ENCODE results near the gene KCNB1.
"Not testable (repeated sequence)": the region's sequence is repeated elsewhere in the genome, so short reads cannot be mapped to it uniquely, and the experiment has no call there.

KCNB1 gene

DNA sequence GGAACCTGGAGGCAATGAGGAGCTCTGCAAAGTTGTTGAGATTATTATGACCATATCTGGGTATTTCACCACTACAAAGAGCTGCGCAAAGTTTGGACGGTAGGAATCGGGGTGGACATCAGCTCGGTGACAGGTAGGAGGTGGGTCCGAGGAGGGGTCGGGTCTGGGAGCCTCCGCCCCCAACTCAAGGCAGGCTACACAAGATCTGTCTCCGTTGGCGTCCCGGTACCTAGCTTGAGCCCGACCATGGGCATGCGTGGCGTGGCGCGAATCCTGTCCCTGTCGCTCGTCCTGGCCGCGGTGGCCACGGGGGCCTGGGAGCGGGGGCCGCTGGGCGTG lies 164.4 kb downstream of the KCNB1 start:
- H3K27me3 ChIP-seq (ENCODE audit: insufficient read depth, insufficient read length), result peaks cover 50% of the 10 kb centered on the region
- H3K4me3 ChIP-seq (ENCODE audit: insufficient read length, low read depth), result peak overlapping the region; percentile 57

DNA sequence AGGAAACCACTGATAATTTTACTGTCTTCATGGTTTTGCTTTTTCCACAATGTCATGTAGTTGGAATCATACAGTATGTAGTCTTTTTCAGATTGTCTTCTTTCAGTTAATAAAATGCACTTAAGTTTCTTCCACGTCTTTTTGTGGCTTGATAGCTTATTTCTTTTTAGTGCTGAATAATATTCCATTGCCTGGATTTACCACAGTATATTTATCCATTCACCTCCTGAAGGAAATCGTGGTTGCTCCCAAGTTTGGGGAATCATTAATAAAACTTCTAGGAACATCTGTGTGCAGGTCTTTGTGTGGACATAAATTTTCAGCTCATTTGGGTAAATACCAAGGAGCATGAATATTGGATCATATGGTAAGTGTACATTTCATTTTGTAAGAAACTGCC lies 165.8 kb downstream of the KCNB1 start:
- DNase-seq (ENCODE audit: low read depth, low spot score), result no peak
- no peak overlapping the region for H3K9ac ChIP-seq (ENCODE audit: insufficient read length, low read depth)
- peaks cover 12% of the 10 kb centered on the region for H3K4me1 ChIP-seq (ENCODE audit: insufficient read depth, insufficient read length)
- H3K36me3 ChIP-seq (ENCODE audit: insufficient read depth, insufficient read length, low read length), result no peaks in the 10 kb centered on the region
- H3K9me3 ChIP-seq (ENCODE audit: insufficient read depth, low read length), result no peaks in the 10 kb centered on the region
- no peak overlapping the region for H3K4me3 ChIP-seq (ENCODE audit: insufficient read length, low read depth)
- no peak for TF ChIP-seq SUZ12 (IDR thresholded peaks at IDR 0.05; ENCODE audit: extremely low read depth, insufficient read depth, insufficient read length)
- no peak for TF ChIP-seq ZNF274 (IDR thresholded peaks at IDR 0.05; ENCODE audit: low read depth, low read length)
- TF ChIP-seq YY1 (IDR thresholded peaks at IDR 0.05; ENCODE audit: insufficient read depth, insufficient read length), result no peak
- peaks cover 50% of the 10 kb centered on the region for H3K27me3 ChIP-seq (ENCODE audit: insufficient read depth, insufficient read length)

More for the DNA sequence above, 164.4 kb downstream of the KCNB1 start:
- Histone ChIP-seq H3K9ac (ENCODE audit: insufficient read length, low read depth) (peak overlapping the region; percentile 73), H3K9me3 (ENCODE audit: insufficient read depth, low read length) (no peaks in the 10 kb centered on the region), H3K36me3 (ENCODE audit: insufficient read depth, insufficient read length, low read length) (no peaks in the 10 kb centered on the region), H3K4me1 (ENCODE audit: insufficient read depth, insufficient read length) (peaks cover 12% of the 10 kb centered on the region)
- no peak for TF ChIP-seq YY1 (IDR thresholded peaks at IDR 0.05; ENCODE audit: insufficient read depth, insufficient read length)
- TF ChIP-seq SUZ12 (IDR thresholded peaks at IDR 0.05; ENCODE audit: extremely low read depth, insufficient read depth, insufficient read length), result no peak
- DNase-seq (ENCODE audit: low read depth, low spot score), result no peak

DNA sequence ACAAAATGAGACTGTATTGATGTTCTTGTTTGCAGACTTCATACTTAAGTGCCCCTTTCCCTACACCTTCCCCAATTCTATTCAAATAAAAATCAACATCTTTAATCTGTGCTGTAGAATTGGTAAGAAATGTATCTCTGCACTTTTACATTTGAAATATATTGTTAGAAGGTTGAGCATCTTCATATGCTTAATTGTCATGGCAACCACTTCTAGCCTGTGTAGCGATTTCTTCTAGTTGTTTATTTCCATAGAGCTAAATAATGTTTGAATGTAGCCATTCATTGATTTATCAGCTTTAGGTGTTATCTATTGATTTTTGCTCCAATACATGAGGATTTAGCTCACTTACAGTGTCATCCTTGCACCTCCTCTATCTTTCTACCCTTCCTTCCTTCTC lies 166.9 kb downstream of the KCNB1 start:
- Histone ChIP-seq H3K4me3 (ENCODE audit: insufficient read length, low read depth) (no peak overlapping the region), H3K27me3 (ENCODE audit: insufficient read depth, insufficient read length) (peaks cover 50% of the 10 kb centered on the region), H3K4me1 (ENCODE audit: insufficient read depth, insufficient read length) (peaks cover 8% of the 10 kb centered on the region)

DNA sequence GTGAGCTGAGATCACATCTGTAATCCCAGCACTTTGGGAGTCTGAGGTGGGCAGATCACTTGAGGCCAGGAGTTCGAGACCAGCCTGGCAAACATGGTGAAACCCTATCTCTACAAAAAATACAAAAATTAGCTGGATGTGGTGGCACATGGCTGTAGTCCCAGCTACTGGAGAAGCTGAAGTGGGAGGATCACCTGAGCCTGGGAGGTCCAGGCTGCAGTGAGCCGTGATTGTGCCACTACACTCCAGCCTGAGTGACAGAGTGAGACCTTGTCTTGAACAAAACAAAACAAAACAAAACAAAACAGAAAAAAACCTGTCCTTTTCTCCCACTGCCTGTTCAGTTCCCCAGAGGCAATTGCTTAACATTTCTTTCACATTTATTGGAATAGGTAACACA lies 168.4 kb downstream of the KCNB1 start:
- Histone ChIP-seq H3K9me3 (ENCODE audit: insufficient read depth, low read length) (peaks cover 15% of the 10 kb centered on the region; the same call in 1 of the 2 replicates), H3K27me3 (ENCODE audit: insufficient read depth, insufficient read length) (peaks cover 38% of the 10 kb centered on the region)
- not testable (repeated sequence) for DNase-seq (ENCODE audit: low read depth, low spot score); H3K4me1 ChIP-seq (ENCODE audit: insufficient read depth, insufficient read length); H3K36me3 ChIP-seq (ENCODE audit: insufficient read depth, insufficient read length, low read length); H3K4me3 ChIP-seq (ENCODE audit: insufficient read length, low read depth); H3K9ac ChIP-seq (ENCODE audit: insufficient read length, low read depth)

More for the DNA sequence above, 166.9 kb downstream of the KCNB1 start:
- no peak for DNase-seq (ENCODE audit: low read depth, low spot score)
- H3K9ac ChIP-seq (ENCODE audit: insufficient read length, low read depth), result no peak overlapping the region
- no peaks in the 10 kb centered on the region for H3K36me3 ChIP-seq (ENCODE audit: insufficient read depth, insufficient read length, low read length)
- H3K9me3 ChIP-seq (ENCODE audit: insufficient read depth, low read length), result peaks cover 3% of the 10 kb centered on the region; the same call in 1 of the 2 replicates
- TF ChIP-seq YY1 (IDR thresholded peaks at IDR 0.05; ENCODE audit: insufficient read depth, insufficient read length) (no peak), SUZ12 (IDR thresholded peaks at IDR 0.05; ENCODE audit: extremely low read depth, insufficient read depth, insufficient read length) (no peak), ZNF274 (IDR thresholded peaks at IDR 0.05; ENCODE audit: low read depth, low read length) (no peak)

Measured in NT2/D1 (cell line).